SK-N-SH treated with all-trans-retinoic acid at 6 μM for 48 hours (cell line): ENCODE results near the gene FAAP100.

Experiments used
- ATAC-seq: fragments of 200-7000 bp; cut with Tn5 transposase; 3 replicates; pipeline ENCODE4 v1.9.1; 2020; ENCODE audit warnings: mild to moderate bottlenecking, moderate library complexity
- ARNTL ChIP-seq: fragments of 450-650 bp; formaldehyde crosslinking; IDR thresholded peaks from 2 replicates; pipeline ENCODE4 v1.5.0; 2020; ENCODE audit warnings: low read depth, mild to moderate bottlenecking, moderate library complexity, borderline replicate concordance
- BACH2 ChIP-seq: fragments of 250-450 bp; sonication (Bioruptor Pico); IDR thresholded peaks from 2 replicates; pipeline ENCODE4 v1.9.0; 2021; ENCODE audit warnings: mild to moderate bottlenecking, borderline replicate concordance
- CREB5 ChIP-seq: fragments of 250-450 bp; sonication (Bioruptor Pico); IDR thresholded peaks from 2 replicates; pipeline ENCODE4 v1.5.1; 2020; ENCODE audit warnings: low read depth, mild to moderate bottlenecking, moderate library complexity
- CSRNP3 ChIP-seq: fragments of 250-450 bp; sonication (Bioruptor Pico); IDR thresholded peaks from 2 replicates; pipeline ENCODE4 v1.5.1; 2021; ENCODE audit warnings: mild to moderate bottlenecking, moderate library complexity
- ESRRG ChIP-seq: fragments of 250-450 bp; sonication (Bioruptor Pico); IDR thresholded peaks from 2 replicates; pipeline ENCODE4 v1.6.1; 2021; ENCODE audit warnings: mild to moderate bottlenecking
- GLIS3 ChIP-seq: fragments of 250-450 bp; sonication (Bioruptor Pico); IDR thresholded peaks from 2 replicates; pipeline ENCODE4 v1.5.0; 2020; ENCODE audit warnings: mild to moderate bottlenecking, moderate library complexity
- ISL1 ChIP-seq: fragments of 250-450 bp; sonication (Bioruptor Pico); IDR thresholded peaks from 2 replicates; pipeline ENCODE4 v2.1.2; 2022; ENCODE audit warnings: mild to moderate bottlenecking, moderate library complexity
- OSR1 ChIP-seq: fragments of 250-450 bp; sonication (Bioruptor Pico); IDR thresholded peaks from 2 replicates; pipeline ENCODE4 v1.8.0; 2022; ENCODE audit warnings: moderate library complexity, mild to moderate bottlenecking, inconsistent platforms
- PATZ1 ChIP-seq: fragments of 250-450 bp; sonication (Bioruptor Pico); IDR thresholded peaks from 2 replicates; pipeline ENCODE4 v1.8.0; 2020; ENCODE audit warnings: mild to moderate bottlenecking, moderate library complexity, borderline replicate concordance
- POU6F1 ChIP-seq: fragments of 250-450 bp; sonication (Bioruptor Pico); IDR thresholded peaks from 2 replicates; pipeline ENCODE4 v1.8.0; 2021; ENCODE audit warnings: low read depth, mild to moderate bottlenecking, moderate library complexity, borderline replicate concordance
- PPARA ChIP-seq: fragments of 250-450 bp; sonication (Bioruptor Pico); IDR thresholded peaks from 2 replicates; pipeline ENCODE4 v1.5.0; 2020; ENCODE audit warnings: mild to moderate bottlenecking, borderline replicate concordance
- RARB ChIP-seq: fragments of 250-450 bp; sonication (Bioruptor Pico); IDR thresholded peaks from 2 replicates; pipeline ENCODE4 v1.8.0; 2021; ENCODE audit warnings: mild to moderate bottlenecking, moderate library complexity
- SNAI2 ChIP-seq: fragments of 250-450 bp; sonication (Bioruptor Pico); IDR thresholded peaks from 2 replicates; pipeline ENCODE4 v1.5.0; 2020; ENCODE audit warnings: mild to moderate bottlenecking, moderate library complexity
- TCF4 ChIP-seq: fragments of 250-450 bp; sonication (Bioruptor Pico); IDR thresholded peaks from 2 replicates; pipeline ENCODE4 v1.8.0; 2021; ENCODE audit warnings: mild to moderate bottlenecking, moderate library complexity, borderline replicate concordance
- TOX ChIP-seq: fragments of 250-450 bp; sonication (Bioruptor Pico); IDR thresholded peaks from 2 replicates; pipeline ENCODE4 v1.8.0; 2021; ENCODE audit warnings: mild to moderate bottlenecking, moderate library complexity, borderline replicate concordance
- TSHZ2 ChIP-seq: fragments of 250-450 bp; sonication (Bioruptor Pico); IDR thresholded peaks from 2 replicates; pipeline ENCODE4 v1.5.0; 2020; ENCODE audit warnings: mild to moderate bottlenecking, moderate library complexity
- ZC3H10 ChIP-seq: fragments of 250-450 bp; sonication (Bioruptor Pico); IDR thresholded peaks from 2 replicates; pipeline ENCODE4 v1.5.1; 2021; ENCODE audit warnings: mild to moderate bottlenecking, moderate library complexity
- ZFP3 ChIP-seq: fragments of 250-450 bp; sonication (Bioruptor Pico); IDR thresholded peaks from 2 replicates; pipeline ENCODE4 v1.5.0; 2020; ENCODE audit warnings: mild to moderate bottlenecking, moderate library complexity
- ZFP30 ChIP-seq: fragments of 450-650 bp; formaldehyde crosslinking; IDR thresholded peaks from 2 replicates; pipeline ENCODE4 v1.5.0; 2022; ENCODE audit warnings: mild to moderate bottlenecking, moderate library complexity
- ZNF565 ChIP-seq: fragments of 450-650 bp; formaldehyde crosslinking; conservative IDR thresholded peaks from 2 replicates; pipeline ENCODE4 v1.5.0; 2020; ENCODE audit warnings: low read depth, mild to moderate bottlenecking, moderate library complexity
- ZNF70 ChIP-seq: fragments of 450-650 bp; formaldehyde crosslinking; IDR thresholded peaks from 2 replicates; pipeline ENCODE4 v1.5.0; 2020; ENCODE audit warnings: mild to moderate bottlenecking, moderate library complexity
- ZNF8 ChIP-seq: fragments of 450-650 bp; formaldehyde crosslinking; IDR thresholded peaks from 2 replicates; pipeline ENCODE4 v1.5.0; 2020; ENCODE audit warnings: mild to moderate bottlenecking, moderate library complexity

FAAP100 gene

GRCh38 chr17:81542431-81543338, 9.5 kb downstream of the FAAP100 start (continued):
- TF ChIP-seq PATZ1 = no peak
- TF ChIP-seq ZC3H10 = no peak
- TF ChIP-seq POU6F1 = no peak
- TF ChIP-seq ZFP3 = no peak
- TF ChIP-seq ARNTL (CRISPR knock-in tag) = no peak
- no peak for TF ChIP-seq TOX (CRISPR knock-in tag)

GRCh38 chr17:81541123-81541522, 11.0 kb downstream of the FAAP100 start:
- TF ChIP-seq RARB = no peak
- TF ChIP-seq ZNF8 = no peak
- no peak for TF ChIP-seq ZNF70 (CRISPR knock-in tag)
- no peak for TF ChIP-seq OSR1 (CRISPR knock-in tag)
- ATAC-seq = no peak

- ATAC-seq = no peak
- no peak for TF ChIP-seq ZFP30 (CRISPR knock-in tag)
- no peak for TF ChIP-seq POU6F1
- no peak for TF ChIP-seq ZC3H10
- no peak for TF ChIP-seq ZFP3
- TF ChIP-seq ESRRG = no peak
- no peak for TF ChIP-seq ZNF8
- no peak for TF ChIP-seq ZNF70 (CRISPR knock-in tag)
- no peak for TF ChIP-seq ARNTL (CRISPR knock-in tag)
- no peak for TF ChIP-seq PPARA (CRISPR knock-in tag)
- no peak for TF ChIP-seq SNAI2 (CRISPR knock-in tag)
- no peak for TF ChIP-seq PATZ1
- TF ChIP-seq GLIS3 = no peak
- no peak for TF ChIP-seq RARB
- no peak for TF ChIP-seq ZNF565 (CRISPR knock-in tag)
Observed at GRCh38 chr17:81540676-81541027, 11.5 kb downstream of the FAAP100 start.

GRCh38 chr17:81539961-81540675, 12.0 kb downstream of the FAAP100 start:
- ATAC-seq = no peak
- TF ChIP-seq RARB (no peak), TCF4 (CRISPR knock-in tag) (no peak), PPARA (CRISPR knock-in tag) (no peak), CREB5 (CRISPR knock-in tag) (no peak), SNAI2 (CRISPR knock-in tag) (no peak), ZNF8 (no peak), TOX (CRISPR knock-in tag) (no peak), ESRRG (no peak), ARNTL (CRISPR knock-in tag) (no peak), ISL1 (CRISPR knock-in tag) (no peak), ZNF70 (CRISPR knock-in tag) (no peak), TSHZ2 (no peak), CSRNP3 (CRISPR knock-in tag) (no peak), BACH2 (CRISPR knock-in tag) (no peak), ZFP30 (CRISPR knock-in tag) (no peak)
